Astrocyte (in vitro differentiated cells and primary cell): ENCODE data around the gene AARS1. TPM values are rescaled to one million over a fixed set of nuclear protein-coding genes. Genes with fewer than 3 reads are reported as not detected.
A peak's percentile ranks its signal among the peaks of the same experiment; 100 is the strongest.

ENCODE experiments used
- DNase-seq: peaks from one replicate; pipeline ENCODE4 v3.0.0-alpha.2; 2010; ENCODE audit warnings: low read depth
- FAIRE-seq: peaks from 2 replicates; lab custom pipeline; 2011; peaks lifted over from hg19 to GRCh38; lab: Jason Lieb, UNC
- H2AFZ ChIP-seq: 2 replicates; pipeline ENCODE4 v1.6.0; 2012; ENCODE audit warnings: low read depth, low read length, inconsistent platforms
- H3K27ac ChIP-seq: 2 replicates; pipeline ENCODE4 v1.5.1; 2011; ENCODE audit warnings: low read depth, low read length, inconsistent platforms
- H3K27me3 ChIP-seq: 2 replicates; pipeline ENCODE4 v1.6.0; 2011; ENCODE audit warnings: low read length, inconsistent platforms; ENCODE audit not compliant: insufficient read depth
- H3K36me3 ChIP-seq: 2 replicates; pipeline ENCODE4 v1.5.1; 2011; ENCODE audit warnings: low read length, inconsistent platforms; ENCODE audit not compliant: insufficient read depth
- H3K4me1 ChIP-seq: 2 replicates; pipeline ENCODE4 v1.5.1; 2011; ENCODE audit warnings: low read length, inconsistent platforms; ENCODE audit not compliant: insufficient read depth
- H3K4me2 ChIP-seq: 2 replicates; pipeline ENCODE4 v1.6.0; 2012; ENCODE audit warnings: low read length, inconsistent platforms
- H3K4me3 ChIP-seq: 2 replicates; pipeline ENCODE4 v1.5.1; 2011; ENCODE audit warnings: low read depth, mild to moderate bottlenecking, low read length, inconsistent platforms; ENCODE audit not compliant: insufficient read depth
- H3K79me2 ChIP-seq: 2 replicates; pipeline ENCODE4 v1.6.0; 2012; ENCODE audit warnings: mild to moderate bottlenecking, low read length, inconsistent platforms; ENCODE audit not compliant: insufficient read depth
- H3K9ac ChIP-seq: 2 replicates; pipeline ENCODE4 v1.6.0; 2012; ENCODE audit warnings: mild to moderate bottlenecking, low read length, inconsistent platforms
- H3K9me3 ChIP-seq: 2 replicates; pipeline ENCODE4 v1.5.1; 2012; ENCODE audit warnings: low read depth, mild to moderate bottlenecking, low read length, inconsistent platforms; ENCODE audit not compliant: insufficient read depth
- H4K20me1 ChIP-seq: 2 replicates; pipeline ENCODE4 v1.6.0; 2012; ENCODE audit warnings: low read length, inconsistent platforms; ENCODE audit not compliant: insufficient read depth
- H3K27ac Mint-ChIP-seq: one replicate; pipeline ENCODE4 v1.8.0; 2021; ENCODE audit warnings: mild to moderate bottlenecking, mixed read lengths; ENCODE audit not compliant: unreplicated experiment
- H3K27me3 Mint-ChIP-seq: one replicate; pipeline ENCODE4 v1.8.0; 2021; ENCODE audit warnings: low read depth, mixed read lengths; ENCODE audit not compliant: unreplicated experiment
- H3K36me3 Mint-ChIP-seq: one replicate; pipeline ENCODE4 v1.8.0; 2021; ENCODE audit warnings: low read depth, mixed read lengths; ENCODE audit not compliant: unreplicated experiment
- H3K4me1 Mint-ChIP-seq: one replicate; pipeline ENCODE4 v1.8.0; 2021; ENCODE audit warnings: low read depth, mixed read lengths; ENCODE audit not compliant: unreplicated experiment
- H3K4me3 Mint-ChIP-seq: one replicate; pipeline ENCODE4 v1.8.0; 2021; ENCODE audit warnings: mild to moderate bottlenecking, moderate library complexity, mixed read lengths; ENCODE audit not compliant: unreplicated experiment
- H3K9me3 Mint-ChIP-seq: one replicate; pipeline ENCODE4 v1.8.0; 2021; ENCODE audit warnings: mild to moderate bottlenecking, mixed read lengths; ENCODE audit not compliant: unreplicated experiment
- CTCF ChIP-seq: IDR thresholded peaks from 2 replicates; pipeline ENCODE4 v1.5.1; 2011; ENCODE audit warnings: low read depth, mild to moderate bottlenecking, inconsistent platforms, low read length, moderate library complexity; ENCODE audit not compliant: insufficient read depth
- EZH2 ChIP-seq: IDR thresholded peaks from 2 replicates; pipeline ENCODE4 v1.6.1; 2012; ENCODE audit warnings: mild to moderate bottlenecking, low read length, inconsistent platforms; ENCODE audit not compliant: insufficient read depth
- total RNA-seq: library from RNA; stranded (reverse); gene quantifications from 2 replicates; pipeline ENCODE4 v1.2.1, GENCODE V29; 2021

AARS1 gene
- total RNA-seq, 1 donor from 2014 or later: 157 TPM

GRCh38 chr16:70255574-70255973 is 33.7 kb downstream of the AARS1 start:
- TF ChIP-seq CTCF (no peak), EZH2 (no peak)
- no peak for DNase-seq
- no peaks in the 10 kb centered on the region for H3K27me3 ChIP-seq
- Mint-ChIP-seq H3K9me3 (no peaks in the 10 kb centered on the region), H3K4me3 (no peak overlapping the region), H3K27ac (no peak overlapping the region), H3K27me3 (no peaks in the 10 kb centered on the region), H3K36me3 (peaks cover 27% of the 10 kb centered on the region), H3K4me1 (no peaks in the 10 kb centered on the region)
- H3K36me3 ChIP-seq: peaks cover 44% of the 10 kb centered on the region
- FAIRE-seq: no peak
- H3K79me2 ChIP-seq: peaks cover 12% of the 10 kb centered on the region
- no peak overlapping the region for H2AFZ ChIP-seq
- no peak overlapping the region for H3K27ac ChIP-seq
- peaks cover 50% of the 10 kb centered on the region for H4K20me1 ChIP-seq
- H3K4me1 ChIP-seq: peaks cover 12% of the 10 kb centered on the region
- H3K4me2 ChIP-seq: no peak overlapping the region
- H3K9me3 ChIP-seq: no peaks in the 10 kb centered on the region
- no peak overlapping the region for H3K9ac ChIP-seq
- H3K4me3 ChIP-seq: no peak overlapping the region

GRCh38 chr16:70254965-70255286 is 34.4 kb downstream of the AARS1 start:
- Histone ChIP-seq H3K4me1 (peaks cover 16% of the 10 kb centered on the region), H3K36me3 (peaks cover 38% of the 10 kb centered on the region), H2AFZ (no peak overlapping the region), H3K27me3 (no peaks in the 10 kb centered on the region), H3K4me2 (no peak overlapping the region), H3K9ac (no peak overlapping the region), H3K4me3 (no peak overlapping the region), H3K9me3 (no peaks in the 10 kb centered on the region), H3K79me2 (peaks cover 16% of the 10 kb centered on the region), H4K20me1 (peaks cover 54% of the 10 kb centered on the region), H3K27ac (no peak overlapping the region)
- DNase-seq: no peak
- Mint-ChIP-seq H3K27me3 (no peaks in the 10 kb centered on the region), H3K36me3 (peaks cover 27% of the 10 kb centered on the region), H3K27ac (no peak overlapping the region), H3K9me3 (no peaks in the 10 kb centered on the region), H3K4me1 (peaks cover 2% of the 10 kb centered on the region), H3K4me3 (no peak overlapping the region)
- TF ChIP-seq CTCF (no peak), EZH2 (no peak)
- FAIRE-seq: no peak

GRCh38 chr16:70254180-70254964 is 34.9 kb downstream of the AARS1 start:
- Histone ChIP-seq H3K4me1 (peaks cover 19% of the 10 kb centered on the region), H2AFZ (no peak overlapping the region), H4K20me1 (peaks cover 58% of the 10 kb centered on the region), H3K27ac (no peak overlapping the region), H3K4me2 (no peak overlapping the region), H3K36me3 (peaks cover 39% of the 10 kb centered on the region), H3K4me3 (no peak overlapping the region), H3K27me3 (no peaks in the 10 kb centered on the region), H3K9ac (no peak overlapping the region), H3K79me2 (peaks cover 22% of the 10 kb centered on the region), H3K9me3 (no peaks in the 10 kb centered on the region)
- no peaks in the 10 kb centered on the region for H3K9me3 Mint-ChIP-seq
- H3K27me3 Mint-ChIP-seq: no peaks in the 10 kb centered on the region
- no peak for FAIRE-seq
- peak overlapping the region; percentile 72 for H3K27ac Mint-ChIP-seq
- H3K4me1 Mint-ChIP-seq: peaks cover 5% of the 10 kb centered on the region
- TF ChIP-seq CTCF (no peak), EZH2 (no peak)
- H3K36me3 Mint-ChIP-seq: peaks cover 27% of the 10 kb centered on the region
- H3K4me3 Mint-ChIP-seq: no peak overlapping the region
- DNase-seq: no peak
